HG02798 (cell line): ENCODE results near the gene CHID1.

Experiments
- ATAC-seq: cut with Tn5 transposase; IDR thresholded peaks from one replicate; pipeline ENCODE4 v1.9.1; 2021; ENCODE audit warnings: mild to moderate bottlenecking; ENCODE audit not compliant: unreplicated experiment, poor library complexity

Gene CHID1

GRCh38 chr11:853682-854448, 56.7 kb downstream of the CHID1 start:
- ATAC-seq, result no peak

- no peak for ATAC-seq
These were observed 57.8 kb downstream of the CHID1 start for GRCh38 chr11:852762-853161.

- ATAC-seq, result no peak
These were observed 59.5 kb downstream of the CHID1 start for GRCh38 chr11:850775-851763.

DNA sequence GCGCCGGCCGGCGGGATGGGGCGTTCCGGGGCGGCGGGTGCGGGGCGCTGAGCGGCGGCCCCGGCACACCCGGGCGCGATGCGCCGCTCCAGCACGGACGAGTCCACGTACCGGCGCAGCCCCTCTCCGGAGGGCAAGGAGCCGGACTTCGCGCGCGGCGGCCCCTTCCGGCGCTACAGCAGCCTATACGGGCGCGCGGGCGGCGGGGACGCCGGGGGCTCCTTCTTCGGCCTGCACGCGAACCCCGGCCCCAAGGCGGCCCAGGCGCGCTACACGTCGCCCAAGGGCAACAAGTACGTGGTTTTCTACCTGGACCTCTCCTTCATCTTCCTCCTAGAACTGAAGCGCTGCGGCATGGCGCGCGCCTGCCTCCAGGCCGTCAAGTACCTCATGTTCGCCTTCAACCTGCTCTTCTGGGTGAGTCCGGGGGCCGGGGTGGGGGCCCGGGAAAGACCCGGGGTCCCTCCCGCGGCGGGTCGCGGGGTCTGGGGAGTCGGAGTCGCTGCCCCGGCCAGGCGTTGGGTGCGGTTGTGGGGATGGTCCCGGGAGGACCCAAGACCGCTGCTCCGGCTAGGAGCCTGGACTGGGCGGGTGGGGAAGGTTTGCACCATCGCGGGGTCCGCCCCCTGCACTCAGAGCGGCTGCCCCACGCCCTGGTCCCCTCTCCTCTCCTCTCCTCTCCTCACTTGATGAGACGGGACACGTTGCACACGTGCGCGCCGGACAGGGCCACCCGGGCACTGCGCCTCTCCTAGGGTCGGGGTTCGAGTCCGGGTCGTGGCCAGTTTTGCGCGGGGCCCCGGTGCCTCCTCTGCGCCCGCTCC, 60.4 kb downstream of the CHID1 start:
- no peak for ATAC-seq

DNA sequence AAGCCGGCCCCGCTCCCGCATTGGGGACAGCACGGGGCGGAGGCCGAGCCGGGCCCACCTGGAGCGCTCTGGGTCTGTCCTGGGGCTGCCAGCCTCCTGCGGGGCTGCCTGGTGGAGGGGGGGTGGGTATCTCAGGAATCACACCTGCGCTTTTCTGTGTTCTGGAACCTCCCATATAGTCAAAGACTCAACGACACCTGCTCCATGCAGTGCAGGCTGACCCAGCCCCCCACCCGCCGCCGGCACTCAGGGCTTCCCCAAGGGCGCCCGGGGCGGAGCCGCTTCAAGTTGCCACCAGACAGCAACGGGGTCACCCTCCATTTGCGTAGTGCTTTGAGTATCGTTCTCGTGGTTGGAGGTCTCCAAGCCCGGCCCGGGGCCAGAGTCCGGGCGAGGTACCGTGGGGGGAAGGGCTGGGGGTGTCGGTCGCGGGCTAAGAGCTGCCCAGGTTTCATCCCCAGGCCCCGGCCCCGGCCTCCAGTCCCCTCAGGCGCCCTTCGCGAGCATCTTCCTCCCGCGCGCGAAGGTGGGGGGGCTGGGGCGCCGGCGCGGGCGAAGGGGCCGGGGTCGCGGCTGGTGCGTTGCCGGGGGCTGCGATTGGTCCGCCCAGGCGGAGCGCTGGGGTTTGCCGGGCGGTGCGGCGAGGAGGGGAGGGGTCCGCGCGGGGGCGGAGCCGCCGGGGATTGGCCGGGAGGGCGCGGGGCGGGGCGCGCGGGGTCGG, 61.3 kb downstream of the CHID1 start:
- ATAC-seq, result no peak

DNA sequence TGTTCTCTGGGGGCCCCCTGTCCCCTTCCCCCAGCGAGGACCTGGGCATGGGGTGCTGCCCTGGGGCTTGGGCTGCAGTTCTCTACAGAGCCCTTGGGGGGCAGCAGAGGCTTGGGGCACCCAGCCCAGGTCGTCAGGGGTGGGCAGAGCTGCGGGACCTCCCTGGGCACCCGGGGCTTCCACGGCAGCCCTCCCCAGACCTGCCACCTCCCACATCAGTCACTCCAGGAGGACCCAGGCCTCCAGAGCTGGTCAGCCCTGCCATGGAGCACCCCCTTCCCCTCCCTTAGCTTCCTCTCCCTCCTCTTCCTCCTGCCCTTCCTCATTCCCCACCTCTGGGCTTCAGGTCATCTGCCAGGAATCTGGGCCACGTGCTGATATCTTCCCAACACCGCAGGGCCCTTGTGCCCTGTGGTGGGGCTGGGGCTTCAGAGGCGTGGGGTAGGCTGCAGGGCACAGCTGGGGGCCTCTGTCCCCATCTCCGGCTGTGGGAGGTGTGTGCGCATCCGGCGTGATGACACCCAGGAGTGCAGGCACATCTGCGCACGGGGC, 62.2 kb downstream of the CHID1 start:
- ATAC-seq, result no peak

DNA sequence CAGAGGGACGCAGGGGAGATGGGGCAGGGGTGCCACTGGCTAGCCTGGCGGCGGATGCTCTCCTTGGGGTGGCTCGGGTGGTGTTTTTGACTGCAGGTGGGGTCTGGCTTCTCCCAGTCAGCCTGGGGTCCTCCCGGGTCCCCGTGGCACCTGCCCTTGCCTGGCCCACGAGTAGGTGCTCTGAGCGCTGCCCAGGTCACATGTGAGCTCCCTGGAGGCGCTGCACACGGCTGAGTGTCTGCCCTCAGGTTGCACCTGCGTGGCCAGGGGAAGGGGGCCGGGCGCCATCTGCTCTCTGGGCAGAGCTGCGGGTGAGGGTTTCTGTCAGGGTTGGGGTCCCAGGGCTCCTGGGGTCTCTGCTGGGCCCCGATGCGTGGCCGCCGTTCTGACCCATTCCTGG, 62.7 kb downstream of the CHID1 start:
- ATAC-seq, result no peak

DNA sequence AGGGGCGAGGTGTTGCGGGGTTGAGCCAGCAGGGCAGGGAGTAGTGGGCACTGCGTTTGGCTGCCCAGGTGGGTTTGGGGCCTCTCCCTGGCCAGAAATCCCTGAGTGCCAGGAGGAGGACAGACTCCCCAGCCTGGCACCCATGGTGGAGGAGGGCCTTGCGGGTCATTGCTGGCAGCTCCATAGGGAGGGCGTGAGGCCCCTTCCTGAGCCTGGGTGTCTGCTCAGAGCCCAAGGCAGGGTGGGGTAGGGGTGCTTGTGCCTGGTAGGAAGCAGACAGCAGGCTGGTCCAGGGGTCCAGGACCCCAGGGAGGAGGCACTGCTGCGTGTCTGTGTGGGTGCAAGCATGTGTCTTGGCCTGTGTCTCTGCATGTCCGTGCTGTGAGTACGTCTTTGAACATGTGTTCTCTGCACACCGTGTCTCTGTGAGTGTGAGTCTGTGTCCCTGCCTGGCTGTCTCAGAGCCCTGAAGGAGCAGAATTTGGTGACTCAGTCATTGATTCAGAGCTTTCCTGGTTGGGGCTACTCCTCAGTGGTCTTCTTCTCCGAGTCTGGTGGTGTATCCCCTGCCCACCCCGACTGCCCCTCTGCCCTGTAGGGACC, 64.0 kb downstream of the CHID1 start:
- ATAC-seq, result no peak

GRCh38 chr11:845872-846495, 64.6 kb downstream of the CHID1 start:
- ATAC-seq, result no peak

DNA sequence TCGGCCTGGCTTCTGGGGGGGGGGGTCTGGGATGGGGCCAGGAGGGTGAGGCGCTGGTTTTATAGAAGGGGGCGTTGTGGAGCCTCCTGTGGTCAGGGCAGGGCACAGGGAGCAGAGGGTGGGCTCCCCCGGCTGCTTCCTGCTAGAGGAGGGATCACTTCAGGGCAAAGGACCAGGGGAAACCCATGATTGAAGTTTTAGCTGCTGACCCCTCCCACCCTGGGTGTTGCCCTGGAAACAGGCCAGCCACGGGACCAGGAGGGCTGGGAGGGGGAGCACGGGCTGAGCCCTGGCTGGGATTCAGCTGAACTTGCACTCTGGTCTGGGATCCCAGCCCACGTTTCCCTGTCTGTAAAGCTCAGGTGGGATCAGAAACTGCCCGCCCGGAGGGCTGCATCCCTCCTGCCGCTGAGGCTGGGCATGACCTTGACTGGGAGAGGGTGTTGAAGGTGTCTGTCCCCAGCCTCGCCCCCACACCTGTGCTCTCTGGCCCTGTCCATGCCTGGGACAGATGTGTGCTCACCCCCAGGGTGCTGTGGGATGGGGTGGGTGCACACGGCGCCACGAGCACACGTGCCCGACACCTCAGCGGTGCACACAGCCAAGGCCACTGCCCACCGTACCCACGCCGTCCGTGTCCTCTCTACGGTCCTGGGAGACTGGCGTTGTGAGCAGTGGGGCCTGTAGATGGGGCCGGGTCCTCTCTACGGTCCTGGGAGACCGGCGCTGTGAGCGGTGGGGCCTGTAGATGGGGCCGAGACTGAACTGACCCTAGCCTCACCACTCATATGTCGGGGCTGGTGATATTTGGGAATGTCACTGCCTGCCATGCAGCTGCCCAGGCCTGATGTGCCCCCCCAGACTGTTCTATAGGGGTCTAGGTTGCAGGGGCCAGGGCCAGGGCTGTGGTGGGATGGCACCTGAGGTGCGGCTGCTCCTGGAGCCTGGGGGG, 65.6 kb downstream of the CHID1 start:
- no peak for ATAC-seq

DNA sequence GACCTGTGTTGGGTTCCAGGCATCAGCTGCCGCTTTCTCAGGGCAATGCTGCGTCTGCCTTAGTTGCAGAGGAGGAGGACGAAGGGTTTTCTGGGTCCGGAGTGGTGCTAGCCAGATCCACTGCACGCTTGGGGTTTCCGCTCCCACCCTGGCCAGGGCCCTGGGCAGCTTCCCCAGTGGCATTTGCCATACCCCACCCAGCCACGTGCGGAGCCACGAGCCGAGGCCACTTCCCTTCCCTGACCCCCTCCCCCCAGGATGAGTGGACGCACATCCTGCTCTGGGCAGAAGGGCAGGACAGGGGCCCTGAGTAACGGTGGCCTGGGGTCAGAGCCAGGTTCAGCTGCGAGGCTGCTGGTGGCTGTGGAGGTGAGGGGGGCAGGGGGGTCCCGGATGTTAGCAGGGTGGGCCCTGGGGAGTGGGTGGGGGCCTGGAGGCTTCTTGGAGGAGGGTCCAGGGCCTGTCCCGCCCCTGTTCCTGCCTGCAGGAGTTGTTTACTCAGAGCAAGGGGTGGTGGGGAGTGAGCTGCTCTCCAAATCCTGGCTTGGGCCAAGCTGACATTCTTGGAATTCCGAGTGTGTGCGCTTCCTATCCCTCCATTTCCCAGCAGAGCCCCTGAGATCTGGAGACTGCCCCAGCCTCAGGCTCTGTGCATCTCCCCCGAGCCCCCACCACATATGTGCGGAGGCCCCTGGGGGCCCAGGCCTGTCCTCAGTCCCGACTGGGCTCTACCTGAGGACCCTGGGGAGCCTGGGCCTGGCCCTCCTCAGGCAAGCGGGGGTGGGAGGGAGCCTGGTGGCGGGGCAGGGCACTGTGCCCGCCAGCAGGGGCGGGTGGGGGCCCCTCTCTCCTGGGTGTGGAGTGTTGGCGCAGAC, 66.6 kb downstream of the CHID1 start:
- ATAC-seq, result no peak

DNA sequence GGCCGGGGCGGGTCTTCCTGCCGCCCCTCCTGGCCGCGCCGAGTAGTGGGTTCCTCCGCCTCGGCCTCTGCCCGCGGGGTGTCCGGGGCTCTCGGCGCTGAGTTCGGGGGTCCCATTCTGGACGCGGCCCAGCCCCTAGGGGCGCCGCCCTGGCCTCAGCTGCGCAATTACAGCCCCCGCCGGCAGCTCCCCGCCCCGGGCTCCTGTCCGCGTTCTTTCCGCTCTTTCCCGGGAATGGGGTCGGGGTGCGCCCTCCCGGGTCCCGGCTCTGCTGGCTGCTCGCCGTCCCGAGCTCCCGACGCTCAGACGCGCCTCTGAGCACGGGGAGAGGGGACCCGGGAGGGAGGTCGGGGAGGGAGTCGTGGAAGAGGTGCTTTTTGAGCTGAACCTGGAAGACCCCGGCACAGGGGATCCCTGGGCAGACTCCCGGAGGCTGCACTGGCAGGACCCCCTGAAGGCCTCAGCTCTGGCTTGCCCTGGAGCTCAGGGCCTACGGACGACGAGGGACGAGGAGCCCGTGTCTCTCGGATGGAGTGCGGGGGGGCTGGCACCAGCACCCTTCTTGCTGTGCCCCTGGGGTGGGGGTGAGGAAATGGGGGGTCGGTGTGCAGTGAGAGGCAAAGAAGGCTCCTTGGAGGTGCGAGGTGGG, 67.4 kb downstream of the CHID1 start:
- peak; percentile 8 for ATAC-seq

- ATAC-seq, result peak; percentile 75
These were observed 68.1 kb downstream of the CHID1 start, which contains the start of the genes POLR2L and TSPAN4 for GRCh38 chr11:842370-843002. TSS of gene POLR2L (minus strand) at chr11:842529. CDS start at chr11:842508, 21 bp downstream. TSS of gene TSPAN4 (plus strand) at chr11:842852. CDS start at chr11:850305, 7,453 bp downstream.

- ATAC-seq, result no peak
These were observed 68.6 kb downstream of the CHID1 start for GRCh38 chr11:841981-842369.

DNA sequence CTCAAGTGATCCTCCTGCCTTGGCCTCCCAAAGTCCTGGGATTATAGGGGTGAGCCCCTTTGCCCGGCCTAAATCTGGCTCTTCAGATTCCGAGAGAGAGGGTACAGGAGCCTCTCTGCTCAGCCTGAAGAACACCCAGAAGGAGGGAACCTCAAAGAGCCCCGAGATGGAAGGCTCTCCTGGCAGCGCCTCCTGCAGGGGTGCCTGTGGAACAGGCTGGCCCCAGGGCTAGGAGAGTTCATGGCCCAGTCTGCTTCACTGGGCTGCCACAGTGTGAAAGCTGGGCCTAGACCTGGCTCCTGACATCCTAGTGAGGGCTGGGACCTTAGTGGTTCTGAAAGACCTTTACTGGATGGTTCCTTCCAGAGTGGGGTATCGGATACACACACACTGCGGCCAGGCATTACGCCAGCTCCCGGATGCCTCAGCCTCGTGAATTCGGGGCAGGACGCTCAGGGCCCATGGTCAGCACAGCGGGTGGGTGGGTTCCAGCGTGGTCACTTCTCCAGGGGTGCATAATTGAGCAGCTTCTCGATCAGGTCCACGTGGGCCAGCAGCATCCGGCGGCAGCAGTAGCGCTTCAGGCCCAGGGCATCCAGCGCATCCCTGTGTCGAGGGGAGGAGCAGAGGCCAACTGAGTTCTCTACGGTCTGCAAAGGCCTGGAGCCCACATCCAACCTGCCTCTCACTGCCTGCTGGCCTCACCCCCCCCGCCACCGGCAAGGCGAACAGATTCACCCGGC, 70.6 kb downstream of the CHID1 start:
- no peak for ATAC-seq
